Chondrocyte (in vitro differentiated cells): ENCODE data around the gene SPOCD1. TPM values are rescaled to one million over a fixed set of nuclear protein-coding genes. Genes with fewer than 3 reads are reported as not detected.
A peak's percentile ranks its signal among the peaks of the same experiment; 100 is the strongest.

Experiments used
- DNase-seq: peaks from one replicate; pipeline ENCODE4 v3.0.0; 2021; ENCODE audit warnings: mixed read lengths, low spot score
- H3K27ac Mint-ChIP-seq: one replicate; pipeline ENCODE4 v1.8.0; 2021; ENCODE audit warnings: mild to moderate bottlenecking, moderate library complexity, mixed read lengths; ENCODE audit not compliant: unreplicated experiment
- H3K27me3 Mint-ChIP-seq: 2 replicates; pipeline ENCODE4 v1.8.0; 2021; ENCODE audit warnings: low read depth, mixed read lengths
- H3K36me3 Mint-ChIP-seq: 2 replicates; pipeline ENCODE4 v1.8.0; 2021; ENCODE audit warnings: low read depth, mixed read lengths
- H3K4me1 Mint-ChIP-seq: 2 replicates; pipeline ENCODE4 v1.8.0; 2021; ENCODE audit warnings: low read depth, mild to moderate bottlenecking, mixed read lengths
- H3K4me3 Mint-ChIP-seq: one replicate; pipeline ENCODE4 v1.8.0; 2021; ENCODE audit warnings: mild to moderate bottlenecking, moderate library complexity, mixed read lengths; ENCODE audit not compliant: unreplicated experiment
- H3K9me3 Mint-ChIP-seq: 2 replicates; pipeline ENCODE4 v1.8.0; 2021; ENCODE audit warnings: low read depth, mixed read lengths
- CTCF ChIP-seq: fragments of 200-600 bp; sonication (generic); IDR thresholded peaks from 2 replicates; pipeline ENCODE4 v1.5.0; 2021; ENCODE audit warnings: antibody characterized with exemption, mild to moderate bottlenecking, moderate library complexity
- total RNA-seq: library from RNA; stranded (reverse); gene quantifications from 3 replicates; pipeline ENCODE4 v1.2.1, GENCODE V29; 2021

SPOCD1 gene
- total RNA-seq, 1 donor from 2014 or later, result 7.3 TPM

DNA sequence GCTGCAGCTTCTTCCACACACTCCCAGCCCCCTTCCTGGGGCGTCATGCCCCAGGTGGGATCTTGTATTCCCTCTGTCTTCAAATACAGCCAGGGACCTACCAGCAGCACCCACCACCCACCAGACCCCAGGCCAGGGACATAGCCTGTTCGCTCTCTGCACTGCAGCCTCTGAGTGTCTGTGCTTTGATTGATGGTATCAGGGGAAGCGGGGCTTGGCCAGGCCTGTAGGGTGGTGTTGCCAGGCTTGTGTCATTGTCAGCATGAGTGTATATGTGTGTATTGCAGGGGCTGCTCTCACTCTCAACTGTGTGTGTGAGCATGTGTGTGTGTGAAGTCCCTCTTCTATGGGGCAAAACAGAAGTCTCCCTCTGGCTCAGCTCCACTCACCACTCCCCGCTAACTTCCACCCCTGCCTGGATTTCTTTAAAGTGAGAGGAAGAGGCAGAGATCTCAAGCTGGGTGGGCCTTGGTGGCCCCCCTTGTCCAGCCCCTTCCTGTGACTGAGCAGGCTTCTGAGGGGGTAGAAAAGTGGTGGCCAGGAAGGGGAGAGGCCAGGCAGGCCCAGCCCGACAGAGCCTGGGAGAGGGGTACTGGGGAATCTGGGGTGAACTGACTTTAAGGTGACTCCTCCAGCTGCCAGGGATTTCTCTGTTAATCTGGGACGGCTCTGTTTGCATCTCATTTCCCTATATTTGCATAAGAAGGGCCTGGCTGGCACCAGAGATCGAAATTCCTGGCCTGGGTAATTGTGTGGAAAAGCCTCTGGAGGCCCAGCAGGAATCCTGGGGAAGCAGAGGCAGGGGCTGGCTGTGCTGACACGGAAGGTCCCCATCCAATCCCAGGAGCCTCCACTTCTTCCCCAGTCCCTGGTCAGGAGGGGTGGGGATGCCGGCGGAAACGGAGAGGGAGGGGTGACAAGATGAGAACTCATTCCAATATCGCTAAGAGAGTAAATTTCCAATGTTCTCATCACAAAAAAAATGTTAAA, 33.1 kb downstream of the SPOCD1 start:
- no peaks in the 10 kb centered on the region for H3K9me3 Mint-ChIP-seq
- TF ChIP-seq CTCF, result no peak
- peak; percentile 51 for DNase-seq
- peaks cover 2% of the 10 kb centered on the region for H3K27me3 Mint-ChIP-seq
- peaks cover 10% of the 10 kb centered on the region for H3K4me1 Mint-ChIP-seq
- H3K27ac Mint-ChIP-seq, result no peak overlapping the region
- no peaks in the 10 kb centered on the region for H3K36me3 Mint-ChIP-seq
- H3K4me3 Mint-ChIP-seq, result no peak overlapping the region

DNA sequence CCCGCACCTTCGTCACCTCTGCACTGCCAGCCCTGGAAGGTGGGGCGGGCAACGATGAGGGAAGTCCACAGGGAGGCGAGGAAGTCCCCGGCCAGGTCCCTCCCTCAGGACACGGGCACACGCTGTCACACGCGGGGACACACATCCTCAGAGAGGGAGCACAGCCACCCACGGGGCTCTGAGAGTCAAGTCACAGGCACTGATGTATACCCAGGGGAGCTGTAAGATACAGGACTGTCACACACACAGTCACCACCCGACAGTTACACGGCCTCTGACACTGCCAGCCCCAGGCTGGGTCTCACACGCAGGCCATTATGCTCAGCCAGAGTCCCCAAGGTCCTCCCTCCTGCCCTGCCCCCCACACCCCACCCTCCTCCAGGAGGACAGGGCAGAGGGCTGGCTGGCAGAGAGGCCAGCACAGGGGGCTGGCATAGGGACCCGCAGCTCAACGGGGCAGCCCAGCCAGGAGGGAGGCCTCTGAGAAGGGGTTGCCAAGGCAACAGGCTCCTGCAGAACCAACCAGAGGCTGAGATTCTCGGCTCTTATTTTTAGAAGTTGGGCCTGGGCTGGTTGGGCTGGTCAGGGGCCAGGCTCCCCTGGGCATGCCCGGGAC, 34.0 kb downstream of the SPOCD1 start:
- Mint-ChIP-seq H3K36me3 (no peaks in the 10 kb centered on the region), H3K27me3 (peaks cover 2% of the 10 kb centered on the region), H3K4me3 (no peak overlapping the region), H3K27ac (no peak overlapping the region), H3K9me3 (no peaks in the 10 kb centered on the region), H3K4me1 (peaks cover 9% of the 10 kb centered on the region)
- no peak for TF ChIP-seq CTCF
- DNase-seq, result peak; percentile 87

DNA sequence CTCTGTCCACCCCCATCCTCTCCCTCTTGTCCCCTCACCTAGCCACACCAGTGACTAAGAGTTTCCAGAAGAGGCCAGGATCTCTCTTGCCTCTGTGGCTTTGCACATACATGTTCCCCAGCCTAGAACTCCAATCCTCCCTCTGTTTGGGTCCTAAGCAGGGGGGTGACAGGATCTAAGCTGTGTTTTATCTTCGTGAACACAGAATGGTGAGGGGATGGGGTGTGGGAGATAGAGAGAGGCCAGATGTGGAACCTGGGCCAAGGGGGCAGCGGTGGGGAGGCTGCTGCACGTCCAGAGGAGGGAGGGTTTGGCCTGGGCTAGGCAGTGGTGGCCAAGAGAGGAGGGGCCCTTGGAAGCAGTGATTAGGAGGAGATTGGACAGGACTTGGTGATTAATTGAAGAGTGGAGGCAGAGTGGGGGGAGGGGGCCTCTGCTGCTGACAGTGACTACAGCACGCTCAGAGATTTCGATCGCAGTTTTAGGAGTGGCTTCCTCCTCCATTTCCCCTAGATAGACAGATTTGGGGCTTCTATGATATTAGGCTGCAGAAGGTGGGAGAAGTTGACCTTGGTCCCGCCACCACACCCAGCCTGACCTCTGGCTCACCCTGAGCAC, 34.6 kb downstream of the SPOCD1 start:
- TF ChIP-seq CTCF, result no peak
- Mint-ChIP-seq H3K4me3 (no peak overlapping the region), H3K9me3 (no peaks in the 10 kb centered on the region), H3K4me1 (peaks cover 9% of the 10 kb centered on the region), H3K27ac (no peak overlapping the region), H3K36me3 (no peaks in the 10 kb centered on the region), H3K27me3 (peaks cover 2% of the 10 kb centered on the region)
- peak; percentile 34 for DNase-seq

DNA sequence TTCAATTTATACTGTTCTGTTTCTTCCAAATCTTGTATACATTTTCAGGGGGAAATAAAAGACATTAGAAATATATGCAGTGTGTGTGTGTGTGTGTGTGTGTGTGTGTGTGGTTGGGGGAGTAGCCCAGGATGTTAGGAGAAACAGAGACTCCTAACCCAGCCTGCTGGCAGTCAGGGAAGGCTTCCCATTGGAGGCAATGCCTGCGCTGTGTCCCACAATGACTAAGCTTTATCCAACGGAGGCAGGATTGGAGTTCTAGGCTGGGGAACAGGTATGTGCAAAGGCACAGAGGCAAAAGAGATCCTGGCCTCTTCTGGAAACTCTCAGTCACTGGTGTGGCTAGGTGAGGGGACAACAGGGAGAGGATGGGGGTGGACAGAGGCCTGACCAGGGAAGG, 35.2 kb downstream of the SPOCD1 start:
- H3K36me3 Mint-ChIP-seq, result no peaks in the 10 kb centered on the region
- no peak overlapping the region for H3K4me3 Mint-ChIP-seq
- no peak for DNase-seq
- H3K27me3 Mint-ChIP-seq, result peaks cover 2% of the 10 kb centered on the region
- H3K4me1 Mint-ChIP-seq, result peaks cover 9% of the 10 kb centered on the region
- H3K9me3 Mint-ChIP-seq, result no peaks in the 10 kb centered on the region
- no peak for TF ChIP-seq CTCF
- no peak overlapping the region for H3K27ac Mint-ChIP-seq

- Mint-ChIP-seq H3K27me3 (peaks cover 5% of the 10 kb centered on the region), H3K27ac (no peak overlapping the region), H3K4me1 (peaks cover 9% of the 10 kb centered on the region), H3K36me3 (no peaks in the 10 kb centered on the region), H3K4me3 (no peak overlapping the region), H3K9me3 (no peaks in the 10 kb centered on the region)
- TF ChIP-seq CTCF, result no peak
- DNase-seq, result no peak
Measured at GRCh38 chr1:31779687-31780086, 36.1 kb downstream of the SPOCD1 start.
